CD14-positive monocyte (primary cell): ENCODE data around the gene LSMEM2. TPM values are rescaled to one million over a fixed set of nuclear protein-coding genes. Genes with fewer than 3 reads are reported as not detected.

Experiments used
- DNase-seq, 3 donors: peaks; one replicate each; pipeline ENCODE4 v3.0.0-alpha.2; 2011 to 2022
- H2AFZ ChIP-seq: 2 replicates; pipeline ENCODE4 v1.6.0; 2012; ENCODE audit warnings: mild to moderate bottlenecking, low read depth, low read length, inconsistent platforms; ENCODE audit not compliant: insufficient read depth, poor library complexity, severe bottlenecking
- H3K27ac ChIP-seq, 2 donors: 1 replicate in 1 of 2; 2 replicates in 1 of 2; pipeline ENCODE4 v1.5.1; 2012 to 2013; ENCODE audit warnings: low read length in 2 of 2, control low read depth in 1 of 2, inconsistent platforms in 1 of 2, low read depth in 1 of 2, mild to moderate bottlenecking in 1 of 2
- H3K27me3 ChIP-seq, 2 donors: one replicate each; pipeline versions ENCODE4 v1.6.0 to v1.6.1; 2011 to 2013; ENCODE audit warnings: low read length in 2 of 2; ENCODE audit not compliant: control insufficient read depth in 2 of 2, insufficient read depth in 2 of 2
- H3K36me3 ChIP-seq, 2 donors: replicated peaks in 1 of 2; 1 replicate in 1 of 2; 2 replicates in 1 of 2; pipeline versions ENCODE4 v1.5.1 to v1.6.1; 2012 to 2013; ENCODE audit warnings: low read length in 2 of 2, control low read depth in 1 of 2, inconsistent platforms in 1 of 2, mild to moderate bottlenecking in 1 of 2; ENCODE audit not compliant: insufficient read depth in 2 of 2, control insufficient read depth in 1 of 2
- H3K4me1 ChIP-seq, 2 donors: 1 replicate in 1 of 2; 2 replicates in 1 of 2; pipeline versions ENCODE4 v1.5.1 to v1.6.1; 2012 to 2013; ENCODE audit warnings: low read length in 2 of 2, control low read depth in 1 of 2, inconsistent platforms in 1 of 2, mild to moderate bottlenecking in 1 of 2, moderate library complexity in 1 of 2; ENCODE audit not compliant: insufficient read depth in 2 of 2, control insufficient read depth in 1 of 2
- H3K4me2 ChIP-seq: replicated peaks from 2 replicates; pipeline ENCODE3; 2012; ENCODE audit warnings: low read length, moderate library complexity, mild to moderate bottlenecking; ENCODE audit not compliant: poor library complexity, severe bottlenecking; ENCODE audit errors: extremely low read depth
- H3K4me3 ChIP-seq, 3 experiments: fragments of 200-600 bp in 1 of 3; sonication (generic) in 1 of 3; replicated peaks in 1 of 3; 1 replicate in 2 of 3; 2 replicates in 1 of 3; pipeline ENCODE4 v1.5.1; 2011 to 2013; ENCODE audit warnings: low read length in 3 of 3, mild to moderate bottlenecking in 3 of 3, control low read depth in 2 of 3, low read depth in 2 of 3, inconsistent platforms in 1 of 3, moderate library complexity in 1 of 3
- H3K79me2 ChIP-seq: 2 replicates; pipeline ENCODE4 v1.6.0; 2012; ENCODE audit warnings: mild to moderate bottlenecking, control low read depth, inconsistent platforms, low read length, moderate library complexity; ENCODE audit not compliant: insufficient read depth
- H3K9ac ChIP-seq: 2 replicates; pipeline ENCODE4 v1.6.0; 2017; ENCODE audit warnings: low read length, mild to moderate bottlenecking; ENCODE audit not compliant: insufficient read depth, poor library complexity, severe bottlenecking
- H3K9me3 ChIP-seq, 2 donors: replicated peaks in 1 of 2; 1 replicate in 1 of 2; 2 replicates in 1 of 2; pipeline versions ENCODE4 v1.5.1 to v1.6.1; 2012 to 2013; ENCODE audit warnings: low read length in 2 of 2, control low read depth in 1 of 2; ENCODE audit not compliant: control insufficient read depth in 1 of 2, insufficient read depth in 1 of 2
- H4K20me1 ChIP-seq: 2 replicates; pipeline ENCODE4 v1.6.0; 2012; ENCODE audit warnings: mild to moderate bottlenecking, low read length, control low read depth, moderate library complexity; ENCODE audit not compliant: insufficient read depth
- H3K27ac Mint-ChIP-seq, 7 donors: one replicate each; pipeline ENCODE4 v1.8.0; 2020; ENCODE audit warnings: mild to moderate bottlenecking in 7 of 7, mixed read lengths in 7 of 7, moderate library complexity in 6 of 7, inconsistent platforms in 2 of 7
- H3K27me3 Mint-ChIP-seq, 3 donors: one replicate each; pipeline ENCODE4 v1.8.0; 2021 to 2022; ENCODE audit warnings: low read depth in 3 of 3, mild to moderate bottlenecking in 3 of 3, mixed read lengths in 3 of 3, moderate library complexity in 3 of 3, inconsistent platforms in 1 of 3
- H3K36me3 Mint-ChIP-seq, 2 donors: one replicate each; pipeline ENCODE4 v1.8.0; 2020; ENCODE audit warnings: mixed read lengths in 2 of 2, inconsistent platforms in 1 of 2, mild to moderate bottlenecking in 1 of 2
- H3K4me1 Mint-ChIP-seq: one replicate; pipeline ENCODE4 v1.8.0; 2020; ENCODE audit warnings: mild to moderate bottlenecking, mixed read lengths
- H3K4me3 Mint-ChIP-seq, 2 donors: one replicate each; pipeline ENCODE4 v1.8.0; 2020; ENCODE audit warnings: mild to moderate bottlenecking in 2 of 2, mixed read lengths in 2 of 2, moderate library complexity in 1 of 2
- H3K9me3 Mint-ChIP-seq, 7 donors: one replicate each; pipeline ENCODE4 v1.8.0; 2020 to 2022; ENCODE audit warnings: mixed read lengths in 7 of 7, mild to moderate bottlenecking in 6 of 7, moderate library complexity in 6 of 7, inconsistent platforms in 2 of 7
- WGBS: methylation state at CpG from one replicate; pipeline ENCODE4 v1.1.5; 2013; ENCODE audit warnings: missing lambda C conversion rate; ENCODE audit not compliant: insufficient coverage; 5-methylcytosine and 5-hydroxymethylcytosine counted together
- intact Hi-C, 2 donors: fragments of 100-400 bp; cut with micrococcal nuclease; formaldehyde crosslinking; loops; one replicate each; pipeline versions ENCODE4 v1.15.0 to v1.15.1; 2023
- polyA plus RNA-seq, 3 donors: library from polyadenylated mRNA; depleted of rRNA in 1 of 3; unstranded in 2 of 3; stranded (reverse) in 1 of 3; fragments of 300-500 nt in 2 of 3; fragments of >200 nt in 1 of 3; fragmentation: Illumina TruSeq in 2 of 3; gene quantifications; 1 replicate in 2 of 3; 2 replicates in 1 of 3; pipeline ENCODE4 v1.2.3, GENCODE V29; 2012 to 2021
- TF ChIP-seq, protein P1 (sequence below): fragments of 200-600 bp; IDR thresholded peaks from one replicate; pipeline ENCODE4 v1.8.0; 2022; ENCODE audit warnings: antibody characterized with exemption, mild to moderate bottlenecking

The LSMEM2 gene
- polyA plus RNA-seq, 3 donors, result not detected

DNA sequence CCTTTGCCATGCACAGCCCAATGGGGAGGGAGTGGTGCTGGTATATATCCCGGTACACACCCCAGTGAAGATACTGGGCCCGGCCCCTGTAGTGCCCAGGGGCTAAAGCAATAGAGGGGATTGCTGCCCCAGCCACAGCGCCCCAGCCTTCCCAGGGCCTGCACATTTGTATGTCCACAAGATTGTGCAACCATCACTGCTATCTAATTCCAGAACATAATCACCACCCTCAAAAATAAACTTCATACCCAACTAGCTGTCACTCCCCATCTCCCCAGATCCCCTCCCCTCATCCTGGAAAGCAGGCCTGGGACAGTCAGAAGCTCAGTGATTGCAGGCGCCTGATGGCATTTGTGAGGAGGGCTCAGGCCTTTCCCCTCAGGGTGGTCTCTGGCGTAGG is 29.4 kb upstream of the LSMEM2 start:
- Histone ChIP-seq H3K4me1 (peaks cover 87 to 90% of the 10 kb centered on the region in 2 donors), H3K36me3 (peaks cover 70 to 77% of the 10 kb centered on the region in 2 donors), H3K9ac (no peak overlapping the region), H3K4me2 (no peak overlapping the region), H3K4me3 (no peak overlapping the region), H3K27ac (peak overlapping the region; percentile 98 to 100), H3K9me3 (no peaks in the 10 kb centered on the region), H3K27me3 (no peaks in the 10 kb centered on the region), H3K79me2 (peaks cover 100% of the 10 kb centered on the region), H4K20me1 (peaks cover 100% of the 10 kb centered on the region), H2AFZ (no peak overlapping the region)
- 90% methylated on average over 2 of the region's 5 CpGs for WGBS
- Mint-ChIP-seq H3K27me3 (peaks cover 0 to 3% (median 0%) of the 10 kb centered on the region in 3 donors), H3K27ac (peak overlapping the region in 4 of 7 donors; percentile 81 to 97 (median 93)), H3K4me3 (no peak overlapping the region), H3K36me3 (peaks cover 52 to 89% of the 10 kb centered on the region in 2 donors), H3K4me1 (peaks cover 80% of the 10 kb centered on the region), H3K9me3 (peaks cover 0 to 2% (median 0%) of the 10 kb centered on the region in 7 donors)
- DNase-seq, result no peak
- intact Hi-C loops, result no loop called here
- TF ChIP-seq, protein P1, sequence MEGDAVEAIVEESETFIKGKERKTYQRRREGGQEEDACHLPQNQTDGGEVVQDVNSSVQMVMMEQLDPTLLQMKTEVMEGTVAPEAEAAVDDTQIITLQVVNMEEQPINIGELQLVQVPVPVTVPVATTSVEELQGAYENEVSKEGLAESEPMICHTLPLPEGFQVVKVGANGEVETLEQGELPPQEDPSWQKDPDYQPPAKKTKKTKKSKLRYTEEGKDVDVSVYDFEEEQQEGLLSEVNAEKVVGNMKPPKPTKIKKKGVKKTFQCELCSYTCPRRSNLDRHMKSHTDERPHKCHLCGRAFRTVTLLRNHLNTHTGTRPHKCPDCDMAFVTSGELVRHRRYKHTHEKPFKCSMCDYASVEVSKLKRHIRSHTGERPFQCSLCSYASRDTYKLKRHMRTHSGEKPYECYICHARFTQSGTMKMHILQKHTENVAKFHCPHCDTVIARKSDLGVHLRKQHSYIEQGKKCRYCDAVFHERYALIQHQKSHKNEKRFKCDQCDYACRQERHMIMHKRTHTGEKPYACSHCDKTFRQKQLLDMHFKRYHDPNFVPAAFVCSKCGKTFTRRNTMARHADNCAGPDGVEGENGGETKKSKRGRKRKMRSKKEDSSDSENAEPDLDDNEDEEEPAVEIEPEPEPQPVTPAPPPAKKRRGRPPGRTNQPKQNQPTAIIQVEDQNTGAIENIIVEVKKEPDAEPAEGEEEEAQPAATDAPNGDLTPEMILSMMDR, result no peak

DNA sequence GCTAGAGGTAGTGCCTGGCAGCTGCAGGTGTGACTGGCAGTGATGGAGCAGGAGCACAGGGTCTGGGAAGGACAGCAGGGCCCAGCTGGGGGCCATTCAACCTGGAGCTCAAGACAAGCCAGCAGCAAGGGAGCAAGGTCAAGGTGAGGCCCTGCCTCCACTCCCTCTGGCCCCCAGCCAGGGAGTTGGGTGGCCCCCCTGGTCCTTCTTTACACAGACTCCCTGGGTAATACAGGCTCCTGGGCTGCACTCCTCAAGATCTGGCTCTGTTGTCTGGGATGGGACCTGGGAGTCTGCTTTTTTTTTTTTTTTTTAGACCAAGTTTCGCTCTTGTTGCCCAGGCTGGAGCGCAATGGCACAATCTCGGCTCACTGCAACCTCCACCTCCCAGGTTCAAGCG is 28.4 kb upstream of the LSMEM2 start:
- Mint-ChIP-seq H3K36me3 (peaks cover 57 to 89% of the 10 kb centered on the region in 2 donors), H3K27me3 (no peaks in the 10 kb centered on the region), H3K4me1 (peaks cover 78% of the 10 kb centered on the region), H3K9me3 (peaks cover 0 to 2% (median 0%) of the 10 kb centered on the region in 7 donors), H3K4me3 (no peak overlapping the region), H3K27ac (peak overlapping the region in 4 of 7 donors; percentile 28 to 97 (median 79))
- TF ChIP-seq, protein P1, result no peak
- no peak overlapping the region for H2AFZ ChIP-seq
- no peak overlapping the region for H3K4me2 ChIP-seq
- no peaks in the 10 kb centered on the region for H3K9me3 ChIP-seq
- H3K4me1 ChIP-seq, result peaks cover 87 to 90% of the 10 kb centered on the region in 2 donors
- peaks cover 72 to 87% of the 10 kb centered on the region in 2 donors for H3K36me3 ChIP-seq
- no peaks in the 10 kb centered on the region for H3K27me3 ChIP-seq
- H3K27ac ChIP-seq, result peak overlapping the region in 1 of 2 donors; percentile 100
- H3K4me3 ChIP-seq, result no peak overlapping the region
- intact Hi-C loops, result no loop called here
- H3K9ac ChIP-seq, result no peak overlapping the region
- H3K79me2 ChIP-seq, result peaks cover 100% of the 10 kb centered on the region
- DNase-seq, result no peak
- H4K20me1 ChIP-seq, result peaks cover 100% of the 10 kb centered on the region
- no CpG with 5 or more reads among the region's 4 CpGs for WGBS
